ENCODE results near the gene PIGC.

Gene PIGC

DNA sequence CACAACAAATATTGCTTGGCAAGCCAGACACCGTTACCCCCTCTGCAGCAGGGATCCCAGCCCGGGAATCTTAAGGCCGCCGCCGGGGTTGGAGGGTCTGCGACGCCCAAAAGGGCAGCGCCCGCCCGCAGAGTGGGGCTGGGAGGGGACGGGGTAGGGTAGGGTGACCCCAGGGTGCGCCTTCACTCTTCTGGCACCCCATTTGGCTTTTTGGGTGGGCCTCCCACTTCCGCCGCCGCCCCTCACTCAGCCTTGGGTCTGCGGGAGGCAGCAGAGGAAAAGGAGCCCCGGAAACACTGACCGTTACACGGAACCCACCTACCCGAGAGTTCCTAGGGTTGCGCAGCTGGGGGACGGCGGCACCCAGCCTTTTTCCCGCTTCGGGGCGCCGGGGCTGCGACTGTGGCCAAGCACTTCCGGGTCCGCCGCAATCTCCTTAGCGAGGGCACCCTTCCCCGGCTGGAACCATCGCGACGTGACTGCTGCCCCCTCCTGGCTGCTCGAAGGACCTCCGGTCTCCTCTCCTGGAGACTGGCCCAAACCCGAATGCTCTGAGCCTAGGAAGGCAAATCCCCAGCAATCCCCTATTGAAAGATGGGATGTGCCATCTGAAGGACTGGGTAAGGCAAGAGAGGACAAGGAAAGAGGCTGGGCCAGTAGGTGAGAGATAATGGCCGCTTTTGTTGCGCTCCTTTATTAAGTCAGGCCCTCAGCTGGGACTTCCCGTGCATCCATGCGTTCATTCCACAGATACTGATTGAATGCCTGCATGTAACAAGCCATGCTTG, at the start of gene PIGC:
Gene PIGC (minus strand): TSS at position 404 of the 788 bp plus-strand sequence. CDS start 1,447 bp downstream, outside the sequence.
- H3K27me3 Mint-ChIP-seq, result no peaks in the 10 kb centered on the region
- no peaks in the 10 kb centered on the region for H3K9me3 Mint-ChIP-seq
- peaks cover 48% of the 10 kb centered on the region for H3K4me1 Mint-ChIP-seq
- peak within 1 kb of the TSS; percentile 93 for H3K27ac Mint-ChIP-seq (ENCODE audit: low read depth)
- H3K4me3 Mint-ChIP-seq, result peak within 1 kb of the TSS; percentile 90
- ATAC-seq (replicated peaks; ENCODE audit: extremely low read depth, poor library complexity, severe bottlenecking) (peak; percentile 99), DNase-seq (ENCODE audit: low spot score in 2 of 2) (peak; percentile 80 to 88)
- H3K36me3 Mint-ChIP-seq (ENCODE audit: insufficient read depth), result peaks cover 10% of the 10 kb centered on the region

GRCh38 chr1:172492421-172492820, 48.6 kb upstream of the PIGC start:
- no peak overlapping the region for H3K4me3 Mint-ChIP-seq
- DNase-seq (ENCODE audit: low spot score in 2 of 2) (no peak), ATAC-seq (replicated peaks; ENCODE audit: extremely low read depth, poor library complexity, severe bottlenecking) (no peak)
- no peaks in the 10 kb centered on the region for H3K9me3 Mint-ChIP-seq
- H3K4me1 Mint-ChIP-seq, result no peaks in the 10 kb centered on the region
- H3K27ac Mint-ChIP-seq (ENCODE audit: low read depth), result no peak overlapping the region
- H3K36me3 Mint-ChIP-seq (ENCODE audit: insufficient read depth), result no peaks in the 10 kb centered on the region
- H3K27me3 Mint-ChIP-seq, result peaks cover 17% of the 10 kb centered on the region

- H3K9me3 Mint-ChIP-seq, result no peaks in the 10 kb centered on the region
- H3K36me3 Mint-ChIP-seq (ENCODE audit: insufficient read depth), result no peaks in the 10 kb centered on the region
- H3K4me3 Mint-ChIP-seq, result no peak overlapping the region
- H3K27me3 Mint-ChIP-seq, result peaks cover 33% of the 10 kb centered on the region
- DNase-seq (ENCODE audit: low spot score in 2 of 2) (no peak), ATAC-seq (replicated peaks; ENCODE audit: extremely low read depth, poor library complexity, severe bottlenecking) (no peak)
- H3K27ac Mint-ChIP-seq (ENCODE audit: low read depth), result no peak overlapping the region
- no peaks in the 10 kb centered on the region for H3K4me1 Mint-ChIP-seq
These were observed 46.0 kb upstream of the PIGC start for GRCh38 chr1:172489847-172490246.

GRCh38 chr1:172488393-172488792, 44.5 kb upstream of the PIGC start:
- no peaks in the 10 kb centered on the region for H3K9me3 Mint-ChIP-seq
- no peak for ATAC-seq (replicated peaks; ENCODE audit: extremely low read depth, poor library complexity, severe bottlenecking)

GRCh38 chr1:172487550-172487949, 43.7 kb upstream of the PIGC start:
- Mint-ChIP-seq H3K27me3 (peaks cover 35% of the 10 kb centered on the region), H3K9me3 (no peaks in the 10 kb centered on the region), H3K27ac (ENCODE audit: low read depth) (no peak overlapping the region), H3K4me3 (no peak overlapping the region), H3K36me3 (ENCODE audit: insufficient read depth) (no peaks in the 10 kb centered on the region), H3K4me1 (no peaks in the 10 kb centered on the region)
- ATAC-seq (replicated peaks; ENCODE audit: extremely low read depth, poor library complexity, severe bottlenecking) (no peak), DNase-seq (ENCODE audit: low spot score in 2 of 2) (no peak)

More at GRCh38 chr1:172488393-172488792, 44.5 kb upstream of the PIGC start:
- H3K4me1 Mint-ChIP-seq, result no peaks in the 10 kb centered on the region
- DNase-seq (ENCODE audit: low spot score in 2 of 2), result no peak
- H3K27me3 Mint-ChIP-seq, result peaks cover 35% of the 10 kb centered on the region
- no peaks in the 10 kb centered on the region for H3K36me3 Mint-ChIP-seq (ENCODE audit: insufficient read depth)
- H3K27ac Mint-ChIP-seq (ENCODE audit: low read depth), result no peak overlapping the region
- no peak overlapping the region for H3K4me3 Mint-ChIP-seq

DNA sequence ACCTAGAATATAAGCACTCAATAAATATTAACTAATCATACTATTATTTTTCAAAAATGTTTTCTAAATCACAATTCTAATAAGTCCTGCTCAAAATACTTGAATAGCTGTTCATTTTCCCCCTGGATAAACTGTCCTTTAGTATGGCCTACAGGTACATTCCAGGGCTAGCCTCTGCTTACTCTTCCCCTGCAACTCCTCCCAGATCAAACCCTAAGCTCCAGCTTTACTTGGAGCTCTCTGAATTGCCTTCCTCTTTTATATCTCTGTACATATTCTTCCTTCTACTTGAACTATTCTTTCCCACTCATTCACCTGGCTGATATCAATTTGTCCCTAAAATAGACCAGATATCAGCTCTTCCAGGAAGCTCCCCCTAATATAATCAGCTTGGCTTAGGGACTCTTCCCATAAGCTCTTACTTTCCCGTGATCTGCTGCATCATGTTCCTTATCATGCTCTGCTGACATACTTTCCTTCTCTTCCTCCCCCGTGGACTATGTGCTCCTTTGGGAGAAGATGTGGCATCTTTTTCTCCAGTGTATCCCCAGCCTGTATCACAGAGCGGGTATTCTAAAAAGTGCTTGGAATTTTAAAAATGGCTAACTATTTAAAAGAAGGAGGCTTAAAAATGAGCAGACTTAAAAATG, 43.1 kb upstream of the PIGC start:
- Mint-ChIP-seq H3K27ac (ENCODE audit: low read depth) (no peak overlapping the region), H3K4me3 (no peak overlapping the region), H3K36me3 (ENCODE audit: insufficient read depth) (no peaks in the 10 kb centered on the region), H3K4me1 (no peaks in the 10 kb centered on the region), H3K9me3 (no peaks in the 10 kb centered on the region), H3K27me3 (peaks cover 35% of the 10 kb centered on the region)
- ATAC-seq (replicated peaks; ENCODE audit: extremely low read depth, poor library complexity, severe bottlenecking) (no peak), DNase-seq (ENCODE audit: low spot score in 2 of 2) (no peak)

- ATAC-seq (replicated peaks; ENCODE audit: extremely low read depth, poor library complexity, severe bottlenecking) (no peak), DNase-seq (ENCODE audit: low spot score in 2 of 2) (no peak)
- peaks cover 23% of the 10 kb centered on the region for H3K27me3 Mint-ChIP-seq
- H3K36me3 Mint-ChIP-seq (ENCODE audit: insufficient read depth), result no peaks in the 10 kb centered on the region
- no peak overlapping the region for H3K4me3 Mint-ChIP-seq
- H3K27ac Mint-ChIP-seq (ENCODE audit: low read depth), result no peak overlapping the region
- no peaks in the 10 kb centered on the region for H3K9me3 Mint-ChIP-seq
- H3K4me1 Mint-ChIP-seq, result no peaks in the 10 kb centered on the region
These were observed 41.8 kb upstream of the PIGC start for GRCh38 chr1:172485626-172486025.

DNA sequence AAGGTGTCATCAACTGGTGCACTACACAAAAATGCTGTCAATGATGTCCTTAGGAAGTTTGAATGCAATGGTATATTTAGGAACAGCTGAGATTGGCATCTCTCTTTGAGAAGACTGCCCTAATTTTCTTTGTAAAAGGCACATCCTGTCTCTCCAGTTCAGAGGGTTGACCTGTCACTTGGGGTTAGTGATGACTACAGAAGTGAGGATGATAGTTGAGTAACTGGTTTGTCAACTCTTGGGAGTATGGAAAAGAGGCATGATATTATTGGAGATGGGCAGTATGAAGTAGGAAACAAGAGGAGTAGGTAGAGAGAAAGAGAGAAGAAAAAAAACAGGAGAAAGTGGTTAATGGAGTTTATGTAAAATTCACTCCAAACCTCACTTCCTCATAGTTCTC, 40.4 kb upstream of the PIGC start:
- H3K27ac Mint-ChIP-seq (ENCODE audit: low read depth), result no peak overlapping the region
- H3K4me3 Mint-ChIP-seq, result no peak overlapping the region
- peaks cover 23% of the 10 kb centered on the region for H3K27me3 Mint-ChIP-seq
- H3K36me3 Mint-ChIP-seq (ENCODE audit: insufficient read depth), result no peaks in the 10 kb centered on the region
- H3K4me1 Mint-ChIP-seq, result no peaks in the 10 kb centered on the region
- no peaks in the 10 kb centered on the region for H3K9me3 Mint-ChIP-seq
- ATAC-seq (replicated peaks; ENCODE audit: extremely low read depth, poor library complexity, severe bottlenecking) (no peak), DNase-seq (ENCODE audit: low spot score in 2 of 2) (no peak)

DNA sequence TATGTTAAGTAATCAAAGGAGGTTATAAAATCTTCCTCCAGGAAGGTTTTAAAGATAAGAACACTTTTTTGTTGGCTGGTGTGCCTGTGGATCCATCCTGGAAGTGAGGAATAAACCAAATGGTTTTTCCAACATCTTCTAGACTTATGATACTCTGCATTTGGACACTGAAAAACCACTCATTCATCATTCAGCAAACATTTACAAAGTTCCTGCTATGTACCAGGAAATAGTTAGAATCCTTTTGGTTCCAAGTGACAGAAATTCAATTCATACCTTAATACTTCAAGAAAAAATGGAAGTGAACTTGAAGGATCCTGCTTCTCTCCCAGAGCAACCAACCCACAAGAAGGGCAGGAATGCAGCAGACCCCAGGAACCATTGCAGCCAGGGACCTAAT, 39.6 kb upstream of the PIGC start:
- H3K27ac Mint-ChIP-seq (ENCODE audit: low read depth), result no peak overlapping the region
- H3K4me3 Mint-ChIP-seq, result no peak overlapping the region
- H3K4me1 Mint-ChIP-seq, result no peaks in the 10 kb centered on the region
- no peak for DNase-seq (ENCODE audit: low spot score in 2 of 2)
- no peaks in the 10 kb centered on the region for H3K9me3 Mint-ChIP-seq
- H3K27me3 Mint-ChIP-seq, result peaks cover 23% of the 10 kb centered on the region
- ATAC-seq (replicated peaks; ENCODE audit: extremely low read depth, poor library complexity, severe bottlenecking), result no peak
- H3K36me3 Mint-ChIP-seq (ENCODE audit: insufficient read depth), result no peaks in the 10 kb centered on the region

DNA sequence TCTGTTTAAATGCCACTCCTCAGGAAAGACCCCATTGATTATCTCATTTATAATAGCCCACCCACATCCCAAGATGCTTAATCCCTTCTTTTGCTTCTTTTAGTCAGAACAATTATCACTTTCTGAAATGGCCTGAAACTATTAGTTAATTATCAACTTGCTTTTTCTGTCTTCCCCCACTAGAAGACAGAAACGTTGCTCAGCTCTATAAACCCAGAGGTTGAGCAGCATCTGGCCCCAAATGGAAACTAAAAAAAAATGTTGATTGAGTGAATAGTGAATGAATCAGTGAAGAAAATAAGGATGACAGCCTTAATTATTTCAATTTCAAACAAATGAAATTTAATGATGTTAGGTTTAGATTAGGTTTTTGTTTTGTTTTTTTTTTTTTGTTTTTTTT, 38.2 kb upstream of the PIGC start:
- ATAC-seq (replicated peaks; ENCODE audit: extremely low read depth, poor library complexity, severe bottlenecking), result no peak
- Mint-ChIP-seq H3K27me3 (peaks cover 14% of the 10 kb centered on the region), H3K4me3 (no peak overlapping the region), H3K27ac (ENCODE audit: low read depth) (no peak overlapping the region), H3K9me3 (no peaks in the 10 kb centered on the region), H3K36me3 (ENCODE audit: insufficient read depth) (no peaks in the 10 kb centered on the region), H3K4me1 (no peaks in the 10 kb centered on the region)
- DNase-seq (ENCODE audit: low spot score in 2 of 2), result no peak

DNA sequence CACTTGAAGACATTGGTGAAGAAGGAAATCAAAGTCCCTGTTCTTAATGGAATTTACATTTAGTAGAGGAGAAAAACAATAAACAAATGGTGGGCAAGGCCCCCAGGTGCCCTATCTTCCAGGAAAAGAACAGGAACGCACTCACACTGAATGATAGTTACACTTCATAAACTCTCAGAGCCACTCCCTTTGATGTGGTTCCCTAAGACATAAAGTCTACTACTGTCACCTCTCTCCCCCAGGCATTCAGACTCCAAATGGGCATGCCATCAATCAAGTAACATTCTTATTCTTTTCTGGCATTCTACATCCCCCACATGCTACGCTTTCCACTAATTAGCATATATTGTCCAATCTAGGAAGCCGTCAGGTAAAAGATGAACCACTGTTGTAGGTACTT, 36.6 kb upstream of the PIGC start:
- ATAC-seq (replicated peaks; ENCODE audit: extremely low read depth, poor library complexity, severe bottlenecking) (no peak), DNase-seq (ENCODE audit: low spot score in 2 of 2) (no peak)
- Mint-ChIP-seq H3K4me1 (no peaks in the 10 kb centered on the region), H3K27ac (ENCODE audit: low read depth) (no peak overlapping the region), H3K36me3 (ENCODE audit: insufficient read depth) (no peaks in the 10 kb centered on the region), H3K9me3 (no peaks in the 10 kb centered on the region), H3K4me3 (no peak overlapping the region), H3K27me3 (peaks cover 9% of the 10 kb centered on the region)

- no peak overlapping the region for H3K27ac Mint-ChIP-seq (ENCODE audit: low read depth)
- ATAC-seq (replicated peaks; ENCODE audit: extremely low read depth, poor library complexity, severe bottlenecking) (no peak), DNase-seq (ENCODE audit: low spot score in 2 of 2) (no peak)
- H3K4me1 Mint-ChIP-seq, result no peaks in the 10 kb centered on the region
- H3K9me3 Mint-ChIP-seq, result no peaks in the 10 kb centered on the region
- H3K4me3 Mint-ChIP-seq, result no peak overlapping the region
- no peaks in the 10 kb centered on the region for H3K36me3 Mint-ChIP-seq (ENCODE audit: insufficient read depth)
- no peaks in the 10 kb centered on the region for H3K27me3 Mint-ChIP-seq
These were observed 34.6 kb upstream of the PIGC start for GRCh38 chr1:172478485-172478884.

GRCh38 chr1:172477741-172478140, 33.9 kb upstream of the PIGC start:
- Mint-ChIP-seq H3K4me1 (no peaks in the 10 kb centered on the region), H3K9me3 (no peaks in the 10 kb centered on the region), H3K27me3 (no peaks in the 10 kb centered on the region), H3K27ac (ENCODE audit: low read depth) (no peak overlapping the region), H3K4me3 (no peak overlapping the region), H3K36me3 (ENCODE audit: insufficient read depth) (no peaks in the 10 kb centered on the region)
- DNase-seq (ENCODE audit: low spot score in 2 of 2) (no peak), ATAC-seq (replicated peaks; ENCODE audit: extremely low read depth, poor library complexity, severe bottlenecking) (no peak)
